Activated CD8-positive, alpha-beta T cell treated with anti-CD3 and anti-CD28 coated beads for 36 hours (primary cell): Measurements from ENCODE around the gene RGL1. TPM values are rescaled to one million over a fixed set of nuclear protein-coding genes. Genes with fewer than 3 reads are reported as not detected.

ENCODE experiments used
- ATAC-seq: fragments of 200-7000 bp; cut with Tn5 transposase; one replicate; pipeline ENCODE4 v1.10.0; 2021; ENCODE audit warnings: mild to moderate bottlenecking, moderate library complexity
- CTCF ChIA-PET: fragments of 350-600 bp; sonication (Branson Sonifier 250); formaldehyde crosslinking; loops from one replicate; lab custom pipeline; 2021; ENCODE audit warnings: antibody characterized with exemption; lab: Charles Lee
- POLR2A ChIA-PET: fragments of 350-600 bp; sonication (Branson Sonifier 250); formaldehyde crosslinking; loops from one replicate; lab custom pipeline; 2021; ENCODE audit warnings: antibody characterized with exemption; lab: Charles Lee
- DNase-seq: peaks from one replicate; pipeline ENCODE4 v3.0.0-alpha.2; 2020
- H3K27ac Mint-ChIP-seq: one replicate; pipeline ENCODE4 v1.8.0; 2021; ENCODE audit warnings: mild to moderate bottlenecking, mixed read lengths
- H3K27me3 Mint-ChIP-seq: one replicate; pipeline ENCODE4 v1.8.0; 2021; ENCODE audit warnings: mixed read lengths
- H3K36me3 Mint-ChIP-seq: one replicate; pipeline ENCODE4 v1.8.0; 2021; ENCODE audit warnings: low read depth, mixed read lengths
- H3K4me1 Mint-ChIP-seq: one replicate; pipeline ENCODE4 v1.8.0; 2021; ENCODE audit warnings: low read depth, mixed read lengths
- H3K4me3 Mint-ChIP-seq: one replicate; pipeline ENCODE4 v1.8.0; 2021; ENCODE audit warnings: mild to moderate bottlenecking, moderate library complexity, mixed read lengths
- H3K9me3 Mint-ChIP-seq: one replicate; pipeline ENCODE4 v1.8.0; 2021; ENCODE audit warnings: mixed read lengths
- CTCF ChIP-seq: fragments of 200-600 bp; IDR thresholded peaks from one replicate; pipeline ENCODE4 v1.8.0; 2022; ENCODE audit warnings: antibody characterized with exemption, mild to moderate bottlenecking
- intact Hi-C: fragments of 100-400 bp; cut with micrococcal nuclease; formaldehyde crosslinking; loops from one replicate; pipeline ENCODE4 v1.10.0; 2022
- total RNA-seq, 2 experiments: library from RNA; stranded (reverse); gene quantifications; one replicate each; pipeline ENCODE4 v1.2.3, GENCODE V29; 2021

Gene RGL1
- total RNA-seq, 2 experiments from 2014 or later = 1.2 to 1.3 TPM

GRCh38 chr1:183844806-183845205 lies 39.9 kb downstream of the RGL1 start:
- ATAC-seq = no peak
- TF ChIP-seq CTCF = no peak
- Mint-ChIP-seq H3K4me1 (peaks cover 15% of the 10 kb centered on the region), H3K36me3 (no peaks in the 10 kb centered on the region), H3K4me3 (no peak overlapping the region), H3K9me3 (no peaks in the 10 kb centered on the region), H3K27ac (no peak overlapping the region), H3K27me3 (no peaks in the 10 kb centered on the region)
- intact Hi-C loops = no loop called here
- ChIA-PET CTCF (interaction anchor here (0.5 kb wide), 1 partner anchor 1179 kb away, joined by 3 read pairs; no protein-coding TSS in a partner anchor), POLR2A (interaction anchor here (0.8 kb wide), 1 partner anchor 89 kb away, joined by 3 read pairs; no protein-coding TSS in a partner anchor)
- DNase-seq = no peak

DNA sequence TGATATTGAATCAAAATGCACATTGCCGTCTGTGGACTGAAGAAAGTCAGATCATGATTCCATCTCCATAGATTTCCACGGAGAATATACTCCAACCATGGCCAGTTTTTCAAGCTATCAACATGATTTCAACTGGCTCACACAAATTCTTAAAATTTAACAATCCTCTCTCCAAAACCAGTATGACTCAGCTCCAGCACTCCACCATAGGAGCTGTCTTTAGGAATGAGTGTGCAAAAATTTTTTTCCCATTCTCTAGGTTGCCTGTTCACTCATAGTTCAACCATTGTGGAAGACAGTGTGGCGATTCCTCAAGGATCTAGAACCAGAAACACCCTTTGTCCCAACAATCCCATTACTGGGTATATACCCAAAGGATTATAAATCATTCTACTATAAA lies 40.8 kb downstream of the RGL1 start:
- intact Hi-C loops = no loop called here
- DNase-seq (no peak), ATAC-seq (no peak)
- peaks cover 15% of the 10 kb centered on the region for H3K4me1 Mint-ChIP-seq
- ChIA-PET POLR2A (no interaction called here), CTCF (no interaction called here)
- TF ChIP-seq CTCF = no peak
- H3K9me3 Mint-ChIP-seq = no peaks in the 10 kb centered on the region
- H3K36me3 Mint-ChIP-seq = no peaks in the 10 kb centered on the region
- no peak overlapping the region for H3K27ac Mint-ChIP-seq
- H3K27me3 Mint-ChIP-seq = no peaks in the 10 kb centered on the region
- H3K4me3 Mint-ChIP-seq = no peak overlapping the region

DNA sequence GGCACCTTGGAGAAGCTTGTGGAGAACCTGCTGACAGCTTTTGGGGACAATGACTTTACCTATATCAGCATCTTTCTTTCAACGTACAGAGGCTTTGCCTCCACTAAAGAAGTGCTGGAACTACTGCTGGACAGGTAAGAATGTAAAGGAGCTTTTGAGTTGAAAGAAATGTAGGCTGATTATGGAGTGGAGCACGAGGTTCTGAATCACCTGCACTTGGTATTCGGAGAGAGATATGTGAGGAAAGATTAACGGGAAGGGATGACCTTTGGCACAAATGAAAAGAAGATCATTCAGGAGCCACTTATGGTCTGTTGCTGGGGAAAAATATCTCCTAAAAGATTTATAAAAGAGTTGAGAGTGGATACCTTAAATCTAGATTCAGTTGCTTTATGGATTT lies 42.7 kb downstream of the RGL1 start:
- no peaks in the 10 kb centered on the region for H3K9me3 Mint-ChIP-seq
- no peak for ATAC-seq
- ChIA-PET CTCF (no interaction called here), POLR2A (no interaction called here)
- H3K36me3 Mint-ChIP-seq = no peaks in the 10 kb centered on the region
- intact Hi-C loops = no loop called here
- no peaks in the 10 kb centered on the region for H3K27me3 Mint-ChIP-seq
- peaks cover 5% of the 10 kb centered on the region for H3K4me1 Mint-ChIP-seq
- no peak for DNase-seq
- no peak overlapping the region for H3K27ac Mint-ChIP-seq
- TF ChIP-seq CTCF = no peak
- no peak overlapping the region for H3K4me3 Mint-ChIP-seq

GRCh38 chr1:183850852-183851251 lies 45.9 kb downstream of the RGL1 start:
- ChIA-PET CTCF (no interaction called here), POLR2A (interaction anchor here (0.8 kb wide), 1 partner anchor 8 kb away, joined by 3 read pairs; no protein-coding TSS in a partner anchor)
- no peak for DNase-seq
- no peak for ATAC-seq
- Mint-ChIP-seq H3K27ac (no peak overlapping the region), H3K4me1 (no peaks in the 10 kb centered on the region), H3K4me3 (no peak overlapping the region), H3K9me3 (no peaks in the 10 kb centered on the region), H3K27me3 (no peaks in the 10 kb centered on the region), H3K36me3 (no peaks in the 10 kb centered on the region)
- intact Hi-C loops = no loop called here
- TF ChIP-seq CTCF = no peak

DNA sequence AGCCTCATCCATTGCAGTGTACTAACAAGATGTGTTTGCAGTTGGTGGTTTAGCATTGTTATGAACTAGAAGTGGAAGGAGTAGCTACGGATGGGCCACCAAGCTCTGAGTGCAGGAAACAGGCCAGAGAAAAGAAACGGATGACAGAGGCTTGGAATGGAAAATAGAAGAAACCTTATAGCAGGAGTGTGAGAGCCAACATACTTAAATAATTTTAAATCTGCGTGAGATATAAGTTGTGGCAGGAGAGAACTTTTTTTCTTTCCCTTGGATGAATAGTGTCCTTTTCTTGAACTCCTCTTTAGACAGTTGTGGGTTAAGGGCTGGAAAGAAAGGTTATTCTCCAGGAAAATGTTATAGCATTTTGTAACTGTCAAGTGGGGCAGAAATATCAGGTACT lies 54.2 kb downstream of the RGL1 start:
- H3K9me3 Mint-ChIP-seq = no peaks in the 10 kb centered on the region
- H3K4me3 Mint-ChIP-seq = no peak overlapping the region
- ChIA-PET POLR2A (no interaction called here), CTCF (no interaction called here)
- H3K36me3 Mint-ChIP-seq = no peaks in the 10 kb centered on the region
- ATAC-seq (no peak), DNase-seq (no peak)
- no peaks in the 10 kb centered on the region for H3K4me1 Mint-ChIP-seq
- H3K27me3 Mint-ChIP-seq = no peaks in the 10 kb centered on the region
- H3K27ac Mint-ChIP-seq = no peak overlapping the region
- intact Hi-C loops = no loop called here
- TF ChIP-seq CTCF = no peak
